Progenitor cell of endocrine pancreas (in vitro differentiated cells): ENCODE measurements around the gene PRPH. TPM values are rescaled to one million over a fixed set of nuclear protein-coding genes. Genes with fewer than 3 reads are reported as not detected.
"Not testable (repeated sequence)": the region's sequence is repeated elsewhere in the genome, so short reads cannot be mapped to it uniquely, and the experiment has no call there.

ENCODE experiments used
- DNase-seq: peaks from one replicate; pipeline ENCODE4 v3.0.0; 2021; ENCODE audit warnings: low spot score; ENCODE audit not compliant: unreplicated experiment
- H3K27ac Mint-ChIP-seq: 2 replicates; pipeline ENCODE4 v1.8.0; 2021; ENCODE audit warnings: mild to moderate bottlenecking, moderate library complexity, mixed read lengths
- H3K27me3 Mint-ChIP-seq: 2 replicates; pipeline ENCODE4 v1.8.0; 2021; ENCODE audit warnings: mixed read lengths
- H3K36me3 Mint-ChIP-seq: 2 replicates; pipeline ENCODE4 v1.8.0; 2022; ENCODE audit warnings: mixed read lengths; ENCODE audit not compliant: insufficient read depth
- H3K4me1 Mint-ChIP-seq: 2 replicates; pipeline ENCODE4 v1.8.0; 2021; ENCODE audit warnings: low read depth, mixed read lengths
- H3K4me3 Mint-ChIP-seq: 2 replicates; pipeline ENCODE4 v1.8.0; 2021; ENCODE audit warnings: low read depth, mild to moderate bottlenecking, moderate library complexity, mixed read lengths
- H3K9me3 Mint-ChIP-seq: 2 replicates; pipeline ENCODE4 v1.8.0; 2021; ENCODE audit warnings: low read depth, mixed read lengths
- CTCF ChIP-seq: fragments of 200-600 bp; sonication (generic); IDR thresholded peaks from one replicate; pipeline ENCODE4 v1.5.0; 2021; ENCODE audit warnings: antibody characterized with exemption, mild to moderate bottlenecking; ENCODE audit not compliant: unreplicated experiment
- total RNA-seq: library from RNA; stranded (reverse); gene quantifications from 2 replicates; pipeline ENCODE4 v1.2.1, GENCODE V29; 2021

Gene PRPH
- total RNA-seq, 1 donor from 2014 or later: 0.62 TPM

- Mint-ChIP-seq H3K9me3 (no peaks in the 10 kb centered on the region), H3K27ac (no peak overlapping the region), H3K4me3 (no peak overlapping the region), H3K4me1 (peaks cover 5% of the 10 kb centered on the region), H3K27me3 (peaks cover 30% of the 10 kb centered on the region), H3K36me3 (peaks cover 3% of the 10 kb centered on the region)
- no peak for TF ChIP-seq CTCF
- no peak for DNase-seq
Measured at GRCh38 chr12:49332441-49332861, 37.5 kb downstream of the PRPH start.

GRCh38 chr12:49332891-49333371 lies 38.0 kb downstream of the PRPH start:
- Mint-ChIP-seq H3K4me3 (no peak overlapping the region), H3K27ac (no peak overlapping the region), H3K36me3 (peaks cover 3% of the 10 kb centered on the region), H3K9me3 (no peaks in the 10 kb centered on the region), H3K27me3 (peaks cover 35% of the 10 kb centered on the region), H3K4me1 (peaks cover 9% of the 10 kb centered on the region)
- no peak for DNase-seq
- TF ChIP-seq CTCF: no peak

- Mint-ChIP-seq H3K27me3 (peaks cover 43% of the 10 kb centered on the region), H3K4me1 (peaks cover 10% of the 10 kb centered on the region)
- H3K4me3 Mint-ChIP-seq, H3K9me3 Mint-ChIP-seq, H3K27ac Mint-ChIP-seq, H3K36me3 Mint-ChIP-seq, DNase-seq: not testable (repeated sequence)
Measured at GRCh38 chr12:49333778-49334177, 38.8 kb downstream of the PRPH start.

- peaks cover 48% of the 10 kb centered on the region for H3K27me3 Mint-ChIP-seq
- no peaks in the 10 kb centered on the region for H3K9me3 Mint-ChIP-seq
- H3K27ac Mint-ChIP-seq: no peak overlapping the region
- H3K36me3 Mint-ChIP-seq: peaks cover 3% of the 10 kb centered on the region
- H3K4me1 Mint-ChIP-seq: peaks cover 10% of the 10 kb centered on the region
- no peak overlapping the region for H3K4me3 Mint-ChIP-seq
- DNase-seq: no peak
- TF ChIP-seq CTCF: no peak
Measured at GRCh38 chr12:49334226-49334625, 39.3 kb downstream of the PRPH start.

GRCh38 chr12:49334681-49335080 lies 39.7 kb downstream of the PRPH start:
- H3K4me3 Mint-ChIP-seq: no peak overlapping the region

More at GRCh38 chr12:49334681-49335080, 39.7 kb downstream of the PRPH start:
- H3K27me3 Mint-ChIP-seq: peaks cover 52% of the 10 kb centered on the region
- DNase-seq: no peak
- TF ChIP-seq CTCF: no peak
- H3K4me1 Mint-ChIP-seq: peaks cover 10% of the 10 kb centered on the region
- H3K36me3 Mint-ChIP-seq: peaks cover 3% of the 10 kb centered on the region
- no peaks in the 10 kb centered on the region for H3K9me3 Mint-ChIP-seq
- no peak overlapping the region for H3K27ac Mint-ChIP-seq
